ENCODE data around the gene SETD7.

DNA sequence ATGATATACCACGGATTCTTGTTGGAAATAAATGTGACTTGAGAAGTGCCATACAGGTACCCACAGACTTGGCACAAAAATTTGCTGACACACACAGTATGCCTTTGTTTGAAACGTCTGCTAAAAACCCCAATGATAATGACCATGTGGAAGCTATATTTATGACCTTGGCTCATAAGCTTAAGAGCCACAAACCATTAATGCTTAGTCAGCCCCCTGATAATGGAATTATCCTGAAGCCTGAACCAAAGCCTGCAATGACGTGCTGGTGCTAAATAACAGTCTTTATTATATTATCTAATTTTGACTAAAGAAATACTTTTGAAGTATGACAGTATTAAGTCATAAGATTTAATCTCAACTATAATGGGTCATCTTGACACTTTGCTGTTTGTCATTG, 83.2 kb downstream of the SETD7 start:
- TF ChIP-seq CTCF (IDR thresholded peaks at IDR 0.05) (no peak), POLR2A (IDR thresholded peaks at IDR 0.05) (no peak)
